ENCODE data around the gene ANKRD18B.
"Not testable (repeated sequence)": the region's sequence is repeated elsewhere in the genome, so short reads cannot be mapped to it uniquely, and the experiment has no call there.

GRCh38 chr9:33597386-33597785, 73.3 kb downstream of the ANKRD18B start:
- not testable (repeated sequence) for TF ChIP-seq TCF4 (CRISPR knock-in tag; IDR thresholded peaks at IDR 0.05; ENCODE audit: borderline replicate concordance); TOX (CRISPR knock-in tag; IDR thresholded peaks at IDR 0.05; ENCODE audit: borderline replicate concordance); SNAI2 (CRISPR knock-in tag; IDR thresholded peaks at IDR 0.05); RARB (CRISPR knock-in tag; IDR thresholded peaks at IDR 0.05); ZNF70 (CRISPR knock-in tag; IDR thresholded peaks at IDR 0.05); PPARA (CRISPR knock-in tag; IDR thresholded peaks at IDR 0.05; ENCODE audit: borderline replicate concordance)
- TF ChIP-seq, protein P1, sequence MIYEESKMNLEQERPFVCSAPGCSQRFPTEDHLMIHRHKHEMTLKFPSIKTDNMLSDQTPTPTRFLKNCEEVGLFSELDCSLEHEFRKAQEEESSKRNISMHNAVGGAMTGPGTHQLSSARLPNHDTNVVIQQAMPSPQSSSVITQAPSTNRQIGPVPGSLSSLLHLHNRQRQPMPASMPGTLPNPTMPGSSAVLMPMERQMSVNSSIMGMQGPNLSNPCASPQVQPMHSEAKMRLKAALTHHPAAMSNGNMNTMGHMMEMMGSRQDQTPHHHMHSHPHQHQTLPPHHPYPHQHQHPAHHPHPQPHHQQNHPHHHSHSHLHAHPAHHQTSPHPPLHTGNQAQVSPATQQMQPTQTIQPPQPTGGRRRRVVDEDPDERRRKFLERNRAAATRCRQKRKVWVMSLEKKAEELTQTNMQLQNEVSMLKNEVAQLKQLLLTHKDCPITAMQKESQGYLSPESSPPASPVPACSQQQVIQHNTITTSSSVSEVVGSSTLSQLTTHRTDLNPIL (CRISPR knock-in tag; IDR thresholded peaks at IDR 0.05; ENCODE audit: low read depth): not testable (repeated sequence)

All from SK-N-SH treated with all-trans-retinoic acid at 6 μM for 48 hours (cell line).